ENCODE results near the gene SRC.

The SRC gene

DNA sequence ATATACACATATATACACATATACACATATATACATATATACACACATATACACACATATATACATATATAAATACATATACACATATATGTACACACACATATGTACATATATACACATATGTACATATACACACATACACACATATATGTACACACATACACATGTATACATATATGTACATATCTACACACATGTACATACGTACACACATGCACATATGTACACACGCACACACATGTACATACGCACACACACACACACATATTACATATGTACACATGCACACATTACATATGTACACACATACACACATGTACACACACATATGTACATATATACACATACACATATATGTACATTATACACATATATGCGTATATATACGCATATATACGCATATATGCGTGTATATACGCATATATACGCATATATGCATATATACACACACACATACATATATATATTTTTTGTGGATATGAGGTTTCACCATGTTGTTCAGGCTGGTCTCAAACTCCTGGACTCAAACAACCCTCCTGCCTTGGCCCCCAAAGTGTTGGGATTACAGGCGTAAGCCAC lies 27.2 kb downstream of the SRC start:
- TF ChIP-seq CTCF (IDR thresholded peaks at IDR 0.05; ENCODE audit: low read length, missing control alignments): no peak
- DNase-seq (ENCODE audit: low read depth): no peak
- H3K4me3 ChIP-seq (replicated peaks; ENCODE audit: low read depth, low read length): no peak overlapping the region

GRCh38 chr20:37375227-37375626 lies 29.3 kb downstream of the SRC start:
- no peak for DNase-seq (ENCODE audit: low read depth)
- H3K4me3 ChIP-seq (replicated peaks; ENCODE audit: low read depth, low read length): no peak overlapping the region
- TF ChIP-seq CTCF (IDR thresholded peaks at IDR 0.05; ENCODE audit: low read length, missing control alignments): no peak

- no peak overlapping the region for H3K4me3 ChIP-seq (replicated peaks; ENCODE audit: low read depth, low read length)
- no peak for DNase-seq (ENCODE audit: low read depth)
- no peak for TF ChIP-seq CTCF (IDR thresholded peaks at IDR 0.05; ENCODE audit: low read length, missing control alignments)
Observed at GRCh38 chr20:37376324-37376723, 30.4 kb downstream of the SRC start.

GRCh38 chr20:37376791-37377190 lies 30.9 kb downstream of the SRC start:
- TF ChIP-seq CTCF (IDR thresholded peaks at IDR 0.05; ENCODE audit: low read length, missing control alignments): no peak
- no peak for DNase-seq (ENCODE audit: low read depth)
- H3K4me3 ChIP-seq (replicated peaks; ENCODE audit: low read depth, low read length): no peak overlapping the region

GRCh38 chr20:37377346-37378081 lies 31.6 kb downstream of the SRC start:
- TF ChIP-seq CTCF (IDR thresholded peaks at IDR 0.05; ENCODE audit: low read length, missing control alignments): no peak
- no peak overlapping the region for H3K4me3 ChIP-seq (replicated peaks; ENCODE audit: low read depth, low read length)
- no peak for DNase-seq (ENCODE audit: low read depth)

DNA sequence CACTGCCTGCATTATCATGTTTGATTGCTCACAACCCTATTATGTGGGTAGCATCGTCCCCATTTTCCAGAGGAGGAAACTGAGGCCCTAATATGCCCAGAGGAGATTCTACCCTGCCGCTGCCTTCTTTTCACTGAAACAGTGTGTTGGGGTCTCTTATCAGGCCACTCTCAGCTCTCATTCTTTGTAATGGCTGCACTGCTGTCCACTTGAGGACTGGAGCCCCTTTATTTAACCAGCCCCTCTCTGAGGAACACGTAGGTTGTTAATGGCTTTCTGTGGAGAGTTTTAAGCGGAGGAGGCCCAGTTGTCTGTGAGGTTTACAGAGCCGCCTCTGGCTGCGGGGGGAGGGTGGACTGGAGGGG lies 32.5 kb downstream of the SRC start:
- no peak for TF ChIP-seq CTCF (IDR thresholded peaks at IDR 0.05; ENCODE audit: low read length, missing control alignments)
- DNase-seq (ENCODE audit: low read depth): no peak
- H3K4me3 ChIP-seq (replicated peaks; ENCODE audit: low read depth, low read length): no peak overlapping the region

All from fibroblast of pulmonary artery (primary cell).